ENCODE results near the gene RSPRY1. TPM values are rescaled to one million over a fixed set of nuclear protein-coding genes. Genes with fewer than 3 reads are reported as not detected.

RSPRY1 gene
- 10 to 100 TPM; 46.7 to 49.7 (median 49.0) TPM for polyA plus RNA-seq (ENCODE audit: insufficient read length in 3 of 3)

GRCh38 chr16:57185945-57186871 is at the start of gene RSPRY1, which contains the start of gene PSME3IP1:
TSS of gene RSPRY1 (plus strand) at chr16:57186329. CDS start at chr16:57204659, 18,330 bp downstream.
TSS of gene PSME3IP1 (minus strand) at chr16:57186039. CDS start at chr16:57173854, 12,185 bp downstream.
- peak; percentile 99 to 100 (median 99) for DNase-seq (ENCODE audit: low read depth in 3 of 3, low spot score in 2 of 3)

DNA sequence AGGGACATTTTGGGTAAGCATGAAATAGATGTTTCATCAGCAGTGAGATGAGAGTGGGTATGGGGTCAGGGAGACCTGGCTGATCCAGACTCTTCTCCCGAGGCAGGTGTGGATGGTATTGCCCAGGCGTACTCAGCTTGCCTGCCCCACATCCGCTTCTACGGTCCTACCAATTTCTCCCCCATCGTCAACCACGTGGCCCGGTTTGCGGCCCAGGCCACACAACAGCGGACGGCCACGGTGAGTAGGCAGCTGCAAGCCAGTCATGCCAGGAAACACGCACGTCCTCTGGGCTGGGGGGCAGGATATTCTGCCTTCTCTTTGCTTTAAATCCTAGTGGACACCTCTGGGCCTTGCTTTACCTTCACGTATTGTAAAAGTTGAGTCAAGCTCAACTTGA is 49.1 kb upstream of the RSPRY1 start:
- DNase-seq (ENCODE audit: low read depth in 3 of 3, low spot score in 2 of 3), result no peak

DNA sequence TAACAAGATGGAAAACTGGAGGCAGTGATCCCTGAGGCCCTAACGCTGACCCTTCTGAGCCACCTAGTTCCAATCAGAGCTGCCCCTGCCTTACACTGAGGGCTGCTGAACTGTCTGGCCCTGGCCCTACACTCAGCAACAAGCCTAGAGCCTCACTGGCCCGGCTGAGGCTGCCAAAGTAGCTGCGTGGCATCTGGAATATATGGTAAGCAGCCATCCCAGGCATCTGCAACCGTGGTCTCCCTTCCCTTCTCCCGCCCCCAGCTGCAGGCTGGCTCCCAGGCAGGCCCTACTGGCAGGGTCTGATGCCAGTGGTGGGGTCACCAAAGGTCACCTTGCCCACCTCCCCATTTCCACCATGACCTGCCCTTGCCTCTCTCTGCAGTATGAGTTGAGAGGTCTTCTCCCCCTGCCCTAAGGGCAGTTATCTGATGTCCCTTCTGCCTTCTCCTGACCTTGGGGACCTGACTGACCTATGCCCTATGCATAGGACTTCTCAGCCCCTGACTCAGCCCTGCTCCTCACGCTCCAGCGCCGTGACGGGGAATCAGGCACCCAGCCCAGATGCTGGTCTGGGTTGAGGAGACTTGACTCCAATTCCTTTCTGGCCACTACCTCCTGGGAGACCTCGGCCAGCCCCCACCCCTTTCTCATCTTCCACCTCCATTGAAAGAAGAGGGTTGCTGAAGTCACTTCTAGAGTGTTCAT is 48.4 kb upstream of the RSPRY1 start:
- no peak for DNase-seq (ENCODE audit: low read depth in 3 of 3, low spot score in 2 of 3)

GRCh38 chr16:57138281-57138935 is 47.7 kb upstream of the RSPRY1 start:
- no peak for DNase-seq (ENCODE audit: low read depth in 3 of 3, low spot score in 2 of 3)

GRCh38 chr16:57140931-57141668 is 45.0 kb upstream of the RSPRY1 start:
- no peak for DNase-seq (ENCODE audit: low read depth in 3 of 3, low spot score in 2 of 3)

DNA sequence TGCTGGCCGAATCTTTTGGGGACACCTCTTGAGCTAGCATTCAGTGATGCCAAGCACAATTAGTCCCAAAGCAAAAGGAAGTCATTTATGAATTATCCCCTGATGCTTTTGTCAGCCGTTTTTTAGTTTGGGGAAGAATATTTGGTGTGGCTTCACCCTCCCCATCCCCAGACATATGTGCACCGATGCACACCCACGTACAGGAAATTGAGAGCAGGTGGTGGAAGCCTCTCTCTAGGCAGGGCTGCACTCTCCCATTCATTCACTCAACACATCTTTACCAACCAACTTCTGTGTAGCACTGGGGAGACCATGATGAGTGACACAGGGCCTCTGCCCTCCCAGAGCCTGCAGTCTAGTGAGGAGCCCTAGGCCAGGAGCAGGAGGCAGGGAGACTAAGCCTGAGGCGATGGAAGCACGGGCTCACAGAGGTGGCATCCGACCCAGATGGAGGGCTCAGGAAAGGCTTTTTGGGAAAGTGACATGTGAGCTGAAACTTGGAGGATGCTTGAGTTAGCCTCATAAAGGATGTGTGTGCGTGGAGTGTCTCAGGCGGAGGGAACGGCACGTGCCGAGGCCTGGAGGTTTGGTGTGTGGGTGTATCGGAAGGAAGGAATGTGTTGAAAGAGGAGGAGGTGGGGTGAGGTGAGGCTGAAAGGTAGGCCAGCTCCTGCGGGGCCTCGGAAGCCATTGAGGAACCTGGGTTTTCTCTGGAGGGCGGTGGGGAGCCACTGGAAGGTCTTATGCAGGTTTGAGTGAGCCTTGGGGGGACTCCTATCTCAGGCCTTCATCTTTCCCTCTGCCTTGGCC is 44.1 kb upstream of the RSPRY1 start:
- DNase-seq (ENCODE audit: low read depth in 3 of 3, low spot score in 2 of 3), result no peak

GRCh38 chr16:57143149-57143921 is 42.8 kb upstream of the RSPRY1 start:
- DNase-seq (ENCODE audit: low read depth in 3 of 3, low spot score in 2 of 3), result no peak

- DNase-seq (ENCODE audit: low read depth in 3 of 3, low spot score in 2 of 3), result no peak
These were observed 42.1 kb upstream of the RSPRY1 start for GRCh38 chr16:57144027-57144426.

DNA sequence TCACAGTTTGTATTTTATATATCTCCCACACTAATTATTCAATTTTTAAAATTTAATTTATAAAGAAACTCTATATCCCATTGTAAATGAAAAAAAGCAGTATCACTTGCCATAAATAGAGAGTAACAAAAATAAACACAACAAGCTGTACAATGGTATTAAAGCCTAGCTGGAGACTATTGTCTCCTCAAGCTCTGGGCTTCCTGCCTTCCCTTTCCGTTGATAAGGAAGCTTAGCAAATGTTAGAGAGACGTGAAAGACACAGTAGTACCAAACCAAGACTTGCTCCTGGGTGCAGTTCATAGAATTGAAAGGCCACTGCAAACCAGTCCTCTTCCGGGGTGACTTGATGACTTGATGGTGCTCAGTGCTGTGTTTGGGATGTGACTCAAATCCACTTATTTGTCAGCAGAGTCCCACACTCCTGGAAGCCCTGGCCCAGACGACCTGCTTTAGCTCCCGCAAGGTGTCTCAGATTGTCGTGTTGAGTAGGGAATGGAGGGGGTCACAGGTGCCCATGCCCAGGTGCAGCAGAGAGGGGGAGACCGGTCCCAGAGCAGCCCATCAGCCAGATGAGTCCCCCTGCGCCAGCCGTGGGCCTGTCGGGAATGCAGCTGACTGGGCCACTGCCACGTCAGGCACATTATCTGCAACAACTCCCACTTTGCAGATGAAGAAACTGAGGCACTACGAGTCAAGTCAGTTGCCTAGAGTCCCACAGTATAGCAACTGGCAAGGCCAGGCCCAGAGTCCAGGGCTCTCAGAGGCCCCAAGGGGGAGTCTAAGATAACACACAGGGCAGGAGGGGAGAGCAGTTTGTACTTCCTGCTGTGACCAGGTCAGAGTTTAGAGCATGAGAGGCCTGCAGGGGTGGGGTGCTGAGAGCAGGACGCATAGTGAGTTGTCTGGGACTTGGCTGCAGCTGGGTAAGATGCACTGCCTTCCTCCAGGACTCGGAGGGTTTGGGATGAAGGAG is 40.8 kb upstream of the RSPRY1 start:
- DNase-seq (ENCODE audit: low read depth in 3 of 3, low spot score in 2 of 3), result no peak

DNA sequence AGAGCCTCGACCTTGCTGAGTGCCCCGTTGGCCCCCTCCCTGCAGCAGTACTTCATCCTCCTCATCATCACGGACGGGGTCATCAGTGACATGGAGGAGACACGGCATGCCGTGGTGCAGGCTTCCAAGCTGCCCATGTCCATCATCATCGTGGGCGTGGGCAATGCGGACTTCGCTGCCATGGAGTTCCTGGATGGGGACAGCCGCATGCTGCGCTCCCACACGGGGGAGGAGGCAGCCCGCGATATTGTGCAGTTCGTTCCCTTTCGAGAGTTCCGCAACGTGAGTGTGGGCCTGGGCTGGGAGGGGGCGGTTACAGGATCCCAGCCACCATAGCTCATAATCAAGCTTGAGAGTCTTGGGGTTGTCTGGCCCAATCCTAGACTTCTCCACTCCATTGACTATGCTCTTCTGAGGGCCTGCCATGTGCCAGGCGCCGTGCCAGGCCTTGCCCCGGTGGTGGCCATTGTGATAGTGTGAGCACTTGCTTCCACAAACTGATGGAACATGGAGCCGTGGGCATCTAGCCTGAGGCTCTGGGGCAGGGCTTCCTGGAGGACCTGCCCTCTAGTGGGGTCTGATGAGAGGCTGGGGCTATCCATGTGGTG is 40.0 kb upstream of the RSPRY1 start:
- DNase-seq (ENCODE audit: low read depth in 3 of 3, low spot score in 2 of 3), result no peak

DNA sequence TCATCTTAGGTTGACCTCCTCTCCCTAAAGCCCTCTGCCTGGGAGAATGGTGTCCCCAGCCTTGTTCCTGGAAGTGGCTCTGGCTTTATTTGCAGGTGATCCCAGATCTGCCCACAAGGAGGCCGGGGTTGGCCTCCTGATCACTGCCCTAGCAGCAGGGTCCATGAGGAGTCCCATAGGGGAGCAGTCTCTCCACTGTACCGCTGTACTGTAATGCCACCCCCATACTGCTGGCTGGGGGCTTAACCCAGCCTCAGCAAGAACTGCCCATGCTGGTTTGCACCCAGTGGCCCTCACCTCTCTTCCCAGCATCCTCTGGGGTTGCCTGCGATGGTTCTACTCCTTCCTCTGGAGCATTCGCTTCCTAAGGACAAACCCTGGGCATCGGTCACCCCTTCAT is 39.4 kb upstream of the RSPRY1 start:
- DNase-seq (ENCODE audit: low read depth in 3 of 3, low spot score in 2 of 3), result no peak

GRCh38 chr16:57147381-57148221 is 38.5 kb upstream of the RSPRY1 start:
- peak in 1 of 3 donors; percentile 36 for DNase-seq (ENCODE audit: low read depth in 3 of 3, low spot score in 2 of 3)

DNA sequence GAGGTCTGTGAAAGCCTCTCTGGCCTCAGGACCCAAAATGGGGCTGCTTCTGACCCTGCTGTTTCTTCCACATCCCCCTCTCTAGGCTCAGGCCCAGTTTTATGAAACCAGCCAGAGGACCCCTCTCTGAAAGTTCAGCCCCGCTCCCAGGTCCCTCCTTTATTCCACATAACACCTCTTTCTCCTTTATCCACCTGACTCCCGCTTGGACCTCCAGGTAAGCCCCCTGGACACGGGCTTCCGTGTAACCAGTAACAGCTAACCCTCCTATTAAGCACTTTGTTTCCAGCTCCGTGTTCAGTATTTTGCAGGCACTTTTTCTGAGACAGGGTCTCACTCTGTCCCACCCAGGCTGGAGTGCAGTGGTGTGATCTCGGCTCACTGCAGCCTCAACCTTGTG is 37.6 kb upstream of the RSPRY1 start:
- DNase-seq (ENCODE audit: low read depth in 3 of 3, low spot score in 2 of 3), result no peak

DNA sequence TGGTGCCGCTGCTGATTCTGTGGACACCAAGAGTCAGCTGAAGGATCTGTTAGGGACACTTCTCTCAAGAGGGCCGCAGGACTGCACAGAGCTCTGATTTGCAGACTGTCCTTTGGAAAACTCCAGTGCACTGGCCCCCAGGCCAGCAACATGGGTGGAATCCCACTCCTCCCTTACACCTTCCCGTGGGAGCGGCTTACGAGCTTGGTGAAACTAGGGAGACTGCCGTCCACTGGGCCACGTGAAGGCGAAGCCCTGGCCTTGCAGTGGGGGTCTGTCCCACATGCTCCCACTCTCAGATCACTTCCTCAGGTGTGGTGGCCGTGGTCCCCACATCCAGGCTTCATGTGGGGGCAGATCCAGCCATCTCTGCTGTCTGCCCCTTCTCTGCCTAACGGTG is 36.7 kb upstream of the RSPRY1 start:
- no peak for DNase-seq (ENCODE audit: low read depth in 3 of 3, low spot score in 2 of 3)

DNA sequence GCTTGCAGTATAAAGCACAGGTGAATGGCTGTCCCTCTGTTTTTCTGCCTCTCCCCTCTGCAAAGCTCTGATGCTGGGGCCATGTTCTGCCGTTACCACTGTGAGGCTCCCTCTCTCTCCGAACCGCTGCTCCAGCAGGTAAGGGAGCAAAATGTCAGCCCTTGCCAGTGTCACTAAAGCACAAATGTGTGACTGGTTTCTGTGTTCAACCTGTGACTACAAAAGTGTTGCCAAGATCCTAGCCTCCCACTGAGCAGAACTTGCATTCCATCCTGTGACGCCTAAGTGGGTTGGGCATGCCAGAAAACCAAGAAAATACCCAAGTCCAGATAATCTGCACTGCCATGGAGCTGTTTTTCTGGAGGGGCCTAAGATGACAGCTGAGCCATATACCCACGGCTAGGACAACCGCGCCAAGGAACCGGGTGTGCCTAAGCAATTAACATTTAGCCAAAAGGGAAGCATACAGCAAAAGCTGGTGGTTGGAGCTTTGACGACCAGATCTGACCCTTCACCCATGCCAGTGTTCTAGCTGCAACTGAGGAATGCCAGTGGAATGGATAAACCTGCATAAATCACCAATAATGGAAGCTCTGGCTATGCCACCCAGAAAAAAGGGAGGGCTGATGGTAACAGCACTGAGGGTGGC is 35.3 kb upstream of the RSPRY1 start:
- DNase-seq (ENCODE audit: low read depth in 3 of 3, low spot score in 2 of 3), result no peak

- DNase-seq (ENCODE audit: low read depth in 3 of 3, low spot score in 2 of 3), result no peak
These were observed 34.8 kb upstream of the RSPRY1 start for GRCh38 chr16:57151369-57151768.
